Mucosa of gallbladder (tissue), 1 donor: Measurements from ENCODE around the gene COPG2. TPM values are rescaled to one million over a fixed set of nuclear protein-coding genes. Genes with fewer than 3 reads are reported as not detected.

Source experiments
- DNase-seq: peaks from one replicate; pipeline ENCODE4 v3.0.0-alpha.2; 2020; ENCODE audit warnings: low spot score
- total RNA-seq: library from RNA; stranded (reverse); gene quantifications from one replicate; pipeline ENCODE4 v1.2.1, GENCODE V29; 2021
- donor health status: DM: no; HTN: no; CAD: no.

COPG2 gene
- total RNA-seq, 1 donor from 2014 or later, result 25.8 TPM

DNA sequence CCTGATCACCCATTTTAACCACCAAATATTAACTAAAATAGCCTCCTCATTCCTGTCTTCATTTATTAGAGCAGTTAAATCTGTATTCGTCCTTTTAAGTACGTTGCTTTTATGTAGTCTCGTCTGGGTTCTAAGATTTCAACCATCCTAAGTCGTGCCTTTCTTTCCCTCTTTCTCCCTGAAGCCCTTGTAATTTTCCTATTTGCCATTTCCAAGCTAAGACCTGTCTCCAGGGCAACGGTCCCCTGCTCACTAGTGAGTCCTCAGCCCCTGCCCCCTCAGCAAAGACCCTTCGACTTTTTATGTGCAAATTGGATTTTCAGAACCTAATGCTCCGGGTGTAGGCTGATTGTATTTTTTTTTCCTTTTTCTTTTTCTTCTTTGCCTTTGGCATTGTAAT lies 192.8 kb downstream of the COPG2 start:
- DNase-seq, result no peak

DNA sequence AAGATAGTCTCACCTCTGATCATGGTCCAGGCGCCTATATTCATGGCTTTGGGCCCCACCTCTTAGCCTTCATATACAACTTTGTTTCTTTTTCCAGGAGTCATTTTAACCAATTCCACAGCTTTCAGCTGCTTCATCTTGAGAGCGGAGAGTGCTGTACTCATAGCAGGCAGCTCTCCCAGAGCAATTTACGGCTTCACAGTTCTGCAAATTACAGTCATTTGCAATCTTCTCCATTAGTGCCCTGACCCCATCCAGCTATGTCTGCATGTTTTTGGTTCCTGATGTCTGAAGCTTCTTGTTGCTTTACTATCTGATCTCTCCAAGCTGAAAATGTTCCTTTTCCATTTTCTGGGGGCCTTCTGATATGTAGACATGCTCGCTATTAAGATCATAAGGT lies 194.7 kb downstream of the COPG2 start:
- no peak for DNase-seq

DNA sequence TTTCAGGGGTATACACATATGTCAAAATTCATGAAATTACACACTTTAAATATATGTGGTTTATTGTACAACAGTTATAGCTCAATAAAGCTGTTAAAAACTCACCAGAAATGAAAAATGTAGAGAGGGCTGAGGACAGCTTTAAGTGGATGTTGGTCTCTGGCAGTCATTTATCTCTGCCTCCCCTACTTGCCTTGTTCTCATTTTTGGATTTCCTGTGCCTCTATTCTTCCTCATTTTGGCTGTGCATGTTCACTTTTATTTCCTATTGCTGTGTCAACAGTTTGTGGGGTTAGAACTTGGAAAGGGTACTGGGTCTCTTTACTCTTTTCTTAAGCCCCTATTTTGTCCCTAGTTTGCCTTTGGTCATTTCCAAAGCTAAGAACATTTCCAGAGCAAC lies 195.3 kb downstream of the COPG2 start:
- DNase-seq, result no peak

DNA sequence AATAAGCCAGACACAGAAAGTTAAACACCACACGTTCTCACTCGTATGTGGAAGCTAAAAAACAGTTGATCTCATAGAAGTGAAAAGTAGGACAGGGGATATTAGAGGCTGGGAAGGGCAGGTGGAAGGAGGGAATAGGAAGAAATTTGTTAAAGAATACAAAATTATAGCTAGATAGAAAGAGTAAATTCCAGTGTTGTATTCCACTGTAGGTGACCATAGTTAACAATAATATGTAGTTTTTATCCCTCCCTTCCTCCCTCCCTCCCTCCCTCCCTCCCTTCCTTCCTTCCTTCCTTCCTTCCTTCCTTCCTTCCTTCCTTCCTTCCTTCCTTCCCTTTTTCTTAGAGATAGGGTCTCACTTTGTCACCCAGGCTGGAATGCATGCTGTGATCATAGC lies 196.6 kb downstream of the COPG2 start:
- no peak for DNase-seq

DNA sequence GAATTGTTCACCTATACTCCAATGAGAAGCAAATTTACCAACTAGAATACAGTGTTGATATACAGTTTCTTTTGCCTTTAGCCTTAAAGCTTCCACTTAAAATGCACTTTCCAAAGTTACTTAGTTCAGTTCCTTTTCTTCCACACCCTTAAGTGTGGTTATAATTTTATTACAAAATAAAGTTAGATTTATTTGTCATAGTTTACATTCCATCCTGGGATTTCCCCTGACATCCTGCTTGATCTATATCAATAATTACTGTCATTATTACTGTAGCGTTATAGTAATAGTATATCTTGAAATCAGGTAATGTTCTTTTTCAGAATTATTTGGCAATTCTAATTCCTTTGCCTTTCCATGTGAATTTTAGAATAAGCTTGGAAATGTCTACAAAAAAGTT lies 199.9 kb downstream of the COPG2 start:
- DNase-seq, result no peak

DNA sequence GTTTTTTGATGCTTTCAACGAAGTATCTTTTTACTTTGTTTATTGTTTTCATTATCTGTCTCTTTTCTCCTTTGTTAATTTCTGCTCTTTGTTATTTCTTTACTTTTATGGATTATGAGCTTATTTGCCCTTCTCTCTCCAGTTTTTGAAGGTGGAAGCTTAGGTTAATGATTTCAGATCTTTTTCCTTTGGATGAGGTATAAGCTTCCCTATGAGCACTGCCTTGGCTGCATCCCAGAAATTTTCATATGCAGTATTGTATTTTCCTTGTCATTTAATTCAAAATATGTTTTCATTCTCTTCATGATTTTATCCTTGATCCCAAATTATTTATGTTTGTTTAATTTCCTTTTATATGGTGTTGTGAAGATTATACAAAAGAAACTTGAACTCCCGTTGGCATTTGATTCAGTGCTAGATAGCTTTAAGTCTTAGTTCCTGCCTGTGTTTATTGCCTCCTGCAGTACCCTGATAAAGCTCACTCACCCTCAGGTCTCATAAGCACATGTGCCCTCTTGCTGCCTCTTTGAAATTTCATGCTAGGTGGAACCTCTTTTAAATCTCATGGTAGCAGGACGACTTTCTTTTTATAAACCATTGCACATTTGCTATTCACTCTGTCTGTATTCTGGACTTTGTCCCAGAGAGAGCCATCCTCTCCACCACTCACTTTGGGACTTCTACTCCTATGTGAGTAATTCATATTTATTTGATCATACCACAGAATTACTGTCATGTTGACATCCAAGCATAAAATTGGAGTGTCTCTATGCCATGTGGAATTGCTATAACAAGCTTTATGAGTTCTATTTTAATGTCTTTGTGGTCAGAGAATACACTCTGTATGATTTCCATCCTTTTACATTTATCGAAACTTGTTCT lies 204.8 kb downstream of the COPG2 start:
- no peak for DNase-seq

DNA sequence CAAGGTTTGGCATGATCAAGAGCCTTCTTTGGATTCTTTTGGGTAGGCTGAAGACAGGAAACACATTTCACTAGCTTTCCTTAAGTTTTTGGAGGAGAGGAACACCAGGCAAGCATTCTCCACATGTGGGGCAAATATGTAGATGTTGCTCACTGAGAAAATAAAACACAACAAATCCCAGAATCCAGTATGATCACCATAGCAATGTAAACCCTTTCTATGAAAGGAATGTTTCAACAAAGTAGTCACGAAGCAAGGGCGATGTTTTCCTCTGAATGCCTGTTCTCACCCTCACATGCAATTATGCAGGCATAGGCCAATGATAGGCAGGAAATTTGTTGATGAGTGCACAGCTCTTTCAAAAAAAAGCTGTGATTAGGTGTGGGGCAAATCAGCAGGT lies 207.3 kb downstream of the COPG2 start:
- no peak for DNase-seq

DNA sequence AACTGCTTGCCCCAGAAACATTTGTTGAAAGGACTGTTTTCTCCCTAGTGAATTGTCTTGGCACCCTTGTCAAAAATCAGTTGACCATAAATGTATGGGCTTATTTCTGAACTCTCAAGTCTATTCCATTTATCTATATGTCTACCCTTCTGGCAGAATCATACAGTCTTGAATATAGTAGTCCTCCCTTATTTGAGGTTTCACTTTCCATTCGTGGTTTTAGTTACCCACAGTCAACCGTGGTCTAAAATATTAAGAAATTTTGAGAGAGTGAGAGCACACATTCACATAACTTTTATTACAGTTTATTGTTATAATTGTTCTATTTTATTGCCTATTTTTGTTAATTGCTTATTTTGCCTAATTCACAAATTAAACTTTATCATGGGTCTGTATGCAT lies 210.3 kb downstream of the COPG2 start:
- no peak for DNase-seq

Other genes starting within 250 kb of the COPG2 start
- 15.7 TPM for gene CEP41, start 227.7 kb downstream of the COPG2 start, total RNA-seq
- 18.6 TPM for gene MEST, start 176.7 kb downstream of the COPG2 start, total RNA-seq
- not detected for gene TSGA13, start 17.8 kb upstream of the COPG2 start, total RNA-seq
- not detected for gene KLF14, start 65.5 kb upstream of the COPG2 start, total RNA-seq